DND-41 (cell line): ENCODE data around the gene ALCAM.

Source experiments
- EZH2 ChIP-seq: IDR thresholded peaks from 3 replicates; pipeline ENCODE4 v1.6.1; 2012; ENCODE audit warnings: borderline replicate concordance, low read depth, mild to moderate bottlenecking, moderate library complexity, low read length, inconsistent platforms; ENCODE audit not compliant: severe bottlenecking
- TF ChIP-seq, protein P1 (sequence below): IDR thresholded peaks from 2 replicates; pipeline ENCODE4 v1.5.1; 2012; ENCODE audit warnings: borderline replicate concordance, low read length, moderate library complexity, mild to moderate bottlenecking; ENCODE audit not compliant: poor library complexity, severe bottlenecking; ENCODE audit errors: extremely low read depth

DNA sequence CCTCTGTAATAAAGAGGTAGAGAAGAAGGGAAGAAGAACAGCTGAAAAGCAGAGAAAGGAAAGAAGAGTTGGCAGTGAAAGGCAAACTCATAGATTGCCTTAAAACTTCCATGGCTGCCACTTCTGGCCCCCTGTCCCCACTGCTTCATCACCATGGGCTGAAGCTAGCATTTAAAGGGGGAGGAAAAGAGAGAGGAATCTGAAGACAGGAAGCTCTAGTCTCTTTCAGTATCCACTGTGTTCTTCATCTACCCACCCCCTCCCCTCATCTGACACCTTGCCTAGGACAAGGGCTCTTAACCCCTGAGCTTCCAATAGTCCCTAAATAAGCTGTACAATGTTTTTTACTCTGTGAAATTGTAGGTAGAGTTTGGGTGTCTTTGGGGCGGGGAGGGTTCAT is 60.6 kb downstream of the ALCAM start:
- TF ChIP-seq, protein P1, sequence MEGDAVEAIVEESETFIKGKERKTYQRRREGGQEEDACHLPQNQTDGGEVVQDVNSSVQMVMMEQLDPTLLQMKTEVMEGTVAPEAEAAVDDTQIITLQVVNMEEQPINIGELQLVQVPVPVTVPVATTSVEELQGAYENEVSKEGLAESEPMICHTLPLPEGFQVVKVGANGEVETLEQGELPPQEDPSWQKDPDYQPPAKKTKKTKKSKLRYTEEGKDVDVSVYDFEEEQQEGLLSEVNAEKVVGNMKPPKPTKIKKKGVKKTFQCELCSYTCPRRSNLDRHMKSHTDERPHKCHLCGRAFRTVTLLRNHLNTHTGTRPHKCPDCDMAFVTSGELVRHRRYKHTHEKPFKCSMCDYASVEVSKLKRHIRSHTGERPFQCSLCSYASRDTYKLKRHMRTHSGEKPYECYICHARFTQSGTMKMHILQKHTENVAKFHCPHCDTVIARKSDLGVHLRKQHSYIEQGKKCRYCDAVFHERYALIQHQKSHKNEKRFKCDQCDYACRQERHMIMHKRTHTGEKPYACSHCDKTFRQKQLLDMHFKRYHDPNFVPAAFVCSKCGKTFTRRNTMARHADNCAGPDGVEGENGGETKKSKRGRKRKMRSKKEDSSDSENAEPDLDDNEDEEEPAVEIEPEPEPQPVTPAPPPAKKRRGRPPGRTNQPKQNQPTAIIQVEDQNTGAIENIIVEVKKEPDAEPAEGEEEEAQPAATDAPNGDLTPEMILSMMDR, result no peak
- TF ChIP-seq EZH2, result no peak
